ENCODE results near the gene P2RY10.

GRCh38 chrX:78958419-78959116, 13.4 kb downstream of the P2RY10 start:
- TF ChIP-seq POLR2AphosphoS5 (IDR thresholded peaks at IDR 0.05; ENCODE audit: low read depth), result no peak
- TF ChIP-seq, protein P1, sequence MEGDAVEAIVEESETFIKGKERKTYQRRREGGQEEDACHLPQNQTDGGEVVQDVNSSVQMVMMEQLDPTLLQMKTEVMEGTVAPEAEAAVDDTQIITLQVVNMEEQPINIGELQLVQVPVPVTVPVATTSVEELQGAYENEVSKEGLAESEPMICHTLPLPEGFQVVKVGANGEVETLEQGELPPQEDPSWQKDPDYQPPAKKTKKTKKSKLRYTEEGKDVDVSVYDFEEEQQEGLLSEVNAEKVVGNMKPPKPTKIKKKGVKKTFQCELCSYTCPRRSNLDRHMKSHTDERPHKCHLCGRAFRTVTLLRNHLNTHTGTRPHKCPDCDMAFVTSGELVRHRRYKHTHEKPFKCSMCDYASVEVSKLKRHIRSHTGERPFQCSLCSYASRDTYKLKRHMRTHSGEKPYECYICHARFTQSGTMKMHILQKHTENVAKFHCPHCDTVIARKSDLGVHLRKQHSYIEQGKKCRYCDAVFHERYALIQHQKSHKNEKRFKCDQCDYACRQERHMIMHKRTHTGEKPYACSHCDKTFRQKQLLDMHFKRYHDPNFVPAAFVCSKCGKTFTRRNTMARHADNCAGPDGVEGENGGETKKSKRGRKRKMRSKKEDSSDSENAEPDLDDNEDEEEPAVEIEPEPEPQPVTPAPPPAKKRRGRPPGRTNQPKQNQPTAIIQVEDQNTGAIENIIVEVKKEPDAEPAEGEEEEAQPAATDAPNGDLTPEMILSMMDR (IDR thresholded peaks at IDR 0.05; ENCODE audit: insufficient read depth, low read length), result no peak
- no peak for TF ChIP-seq GABPA (IDR thresholded peaks at IDR 0.05; ENCODE audit: low read depth)
- no peak for TF ChIP-seq REST (IDR thresholded peaks at IDR 0.05; ENCODE audit: insufficient replicate concordance, low read depth)
- TF ChIP-seq SPI1 (IDR thresholded peaks at IDR 0.05; ENCODE audit: borderline replicate concordance, low read depth), result no peak
